Nephron progenitor cell (in vitro differentiated cells): ENCODE results near the gene RBBP9.
"Not testable (repeated sequence)": the region's sequence is repeated elsewhere in the genome, so short reads cannot be mapped to it uniquely, and the experiment has no call there.

ENCODE experiments used
- DNase-seq: peaks from one replicate; pipeline ENCODE4 v3.0.0; 2021
- H3K27ac Mint-ChIP-seq: 2 replicates; pipeline ENCODE4 v1.8.0; 2021; ENCODE audit warnings: mild to moderate bottlenecking, moderate library complexity, mixed read lengths
- H3K27me3 Mint-ChIP-seq: 2 replicates; pipeline ENCODE4 v1.8.0; 2021; ENCODE audit warnings: mild to moderate bottlenecking, low read depth, mixed read lengths; ENCODE audit not compliant: poor library complexity
- H3K36me3 Mint-ChIP-seq: 2 replicates; pipeline ENCODE4 v1.8.0; 2021; ENCODE audit warnings: low read depth, mixed read lengths
- H3K4me1 Mint-ChIP-seq: 2 replicates; pipeline ENCODE4 v1.8.0; 2021; ENCODE audit warnings: mixed read lengths
- H3K4me3 Mint-ChIP-seq: 2 replicates; pipeline ENCODE4 v1.8.0; 2021; ENCODE audit warnings: mild to moderate bottlenecking, moderate library complexity, mixed read lengths
- H3K9me3 Mint-ChIP-seq: 2 replicates; pipeline ENCODE4 v1.8.0; 2021; ENCODE audit warnings: mild to moderate bottlenecking, moderate library complexity, mixed read lengths
- TF ChIP-seq, protein P1 (sequence below): fragments of 200-600 bp; sonication (generic); IDR thresholded peaks from 2 replicates; pipeline ENCODE4 v1.5.0; 2021; ENCODE audit warnings: antibody characterized with exemption

The RBBP9 gene

DNA sequence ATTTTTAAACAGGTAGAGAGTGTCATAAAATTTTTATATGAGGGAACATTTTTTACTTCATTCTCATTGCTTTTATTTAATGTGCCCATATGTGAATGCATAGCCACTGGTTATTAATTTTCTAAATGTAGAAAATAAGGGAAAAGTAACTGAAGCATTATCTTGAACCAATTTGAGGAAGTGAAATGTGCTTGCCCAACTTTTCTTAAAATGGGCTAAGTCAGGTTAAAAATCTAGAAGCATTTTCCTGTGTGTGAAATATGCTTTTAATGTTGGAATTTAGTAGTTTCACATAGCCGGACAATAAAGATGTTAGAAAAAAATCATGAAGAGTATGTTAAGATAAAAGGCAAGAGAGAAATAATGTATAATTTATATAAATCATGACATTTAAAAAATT is 14.5 kb upstream of the RBBP9 start:
- H3K9me3 Mint-ChIP-seq: no peaks in the 10 kb centered on the region
- TF ChIP-seq, protein P1, sequence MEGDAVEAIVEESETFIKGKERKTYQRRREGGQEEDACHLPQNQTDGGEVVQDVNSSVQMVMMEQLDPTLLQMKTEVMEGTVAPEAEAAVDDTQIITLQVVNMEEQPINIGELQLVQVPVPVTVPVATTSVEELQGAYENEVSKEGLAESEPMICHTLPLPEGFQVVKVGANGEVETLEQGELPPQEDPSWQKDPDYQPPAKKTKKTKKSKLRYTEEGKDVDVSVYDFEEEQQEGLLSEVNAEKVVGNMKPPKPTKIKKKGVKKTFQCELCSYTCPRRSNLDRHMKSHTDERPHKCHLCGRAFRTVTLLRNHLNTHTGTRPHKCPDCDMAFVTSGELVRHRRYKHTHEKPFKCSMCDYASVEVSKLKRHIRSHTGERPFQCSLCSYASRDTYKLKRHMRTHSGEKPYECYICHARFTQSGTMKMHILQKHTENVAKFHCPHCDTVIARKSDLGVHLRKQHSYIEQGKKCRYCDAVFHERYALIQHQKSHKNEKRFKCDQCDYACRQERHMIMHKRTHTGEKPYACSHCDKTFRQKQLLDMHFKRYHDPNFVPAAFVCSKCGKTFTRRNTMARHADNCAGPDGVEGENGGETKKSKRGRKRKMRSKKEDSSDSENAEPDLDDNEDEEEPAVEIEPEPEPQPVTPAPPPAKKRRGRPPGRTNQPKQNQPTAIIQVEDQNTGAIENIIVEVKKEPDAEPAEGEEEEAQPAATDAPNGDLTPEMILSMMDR: no peak
- DNase-seq: no peak
- peaks cover 45% of the 10 kb centered on the region for H3K36me3 Mint-ChIP-seq
- H3K27ac Mint-ChIP-seq: no peak overlapping the region
- peaks cover 26% of the 10 kb centered on the region for H3K4me1 Mint-ChIP-seq
- peaks cover 4% of the 10 kb centered on the region for H3K27me3 Mint-ChIP-seq
- no peak overlapping the region for H3K4me3 Mint-ChIP-seq

- peaks cover 27% of the 10 kb centered on the region for H3K4me1 Mint-ChIP-seq
- H3K36me3 Mint-ChIP-seq: peaks cover 22% of the 10 kb centered on the region
- DNase-seq: peak; percentile 95
- peaks cover 16% of the 10 kb centered on the region for H3K27me3 Mint-ChIP-seq
- H3K4me3 Mint-ChIP-seq: peak within 1 kb of the TSS; percentile 100
- H3K9me3 Mint-ChIP-seq: peaks cover 3% of the 10 kb centered on the region
- TF ChIP-seq, protein P1: no peak
- H3K27ac Mint-ChIP-seq: peak within 1 kb of the TSS; percentile 100
These were observed 10.5 kb upstream of the RBBP9 start, which contains the start of gene SEC23B for GRCh38 chr20:18507218-18508191. TSS of gene SEC23B (plus strand) at chr20:18507940. CDS start at chr20:18510836, 2,896 bp downstream.

DNA sequence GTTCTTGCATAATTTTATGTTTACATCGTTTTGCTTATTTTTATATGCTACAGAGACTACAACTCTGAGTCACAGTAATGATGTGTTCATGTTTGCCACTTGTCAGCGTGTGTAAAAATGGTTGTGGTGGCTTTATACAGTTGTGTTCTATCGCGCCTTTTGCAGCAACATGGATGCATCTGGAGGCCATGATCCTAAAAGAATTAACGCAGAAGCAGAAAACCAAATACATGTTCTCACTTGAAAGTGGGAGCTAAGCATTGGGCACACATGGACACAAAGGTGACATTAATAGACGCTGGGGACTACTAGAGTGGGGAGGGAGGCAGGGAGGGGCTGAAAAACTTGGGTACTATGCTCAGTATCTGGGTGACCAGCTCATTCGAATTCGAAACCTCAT is 9.7 kb upstream of the RBBP9 start:
- peaks cover 27% of the 10 kb centered on the region for H3K4me1 Mint-ChIP-seq
- peaks cover 3% of the 10 kb centered on the region for H3K9me3 Mint-ChIP-seq
- H3K36me3 Mint-ChIP-seq: peaks cover 21% of the 10 kb centered on the region
- TF ChIP-seq, protein P1: no peak
- H3K27ac Mint-ChIP-seq: peak overlapping the region; percentile 100
- no peak for DNase-seq
- peaks cover 16% of the 10 kb centered on the region for H3K27me3 Mint-ChIP-seq
- peak overlapping the region; percentile 100 for H3K4me3 Mint-ChIP-seq

DNA sequence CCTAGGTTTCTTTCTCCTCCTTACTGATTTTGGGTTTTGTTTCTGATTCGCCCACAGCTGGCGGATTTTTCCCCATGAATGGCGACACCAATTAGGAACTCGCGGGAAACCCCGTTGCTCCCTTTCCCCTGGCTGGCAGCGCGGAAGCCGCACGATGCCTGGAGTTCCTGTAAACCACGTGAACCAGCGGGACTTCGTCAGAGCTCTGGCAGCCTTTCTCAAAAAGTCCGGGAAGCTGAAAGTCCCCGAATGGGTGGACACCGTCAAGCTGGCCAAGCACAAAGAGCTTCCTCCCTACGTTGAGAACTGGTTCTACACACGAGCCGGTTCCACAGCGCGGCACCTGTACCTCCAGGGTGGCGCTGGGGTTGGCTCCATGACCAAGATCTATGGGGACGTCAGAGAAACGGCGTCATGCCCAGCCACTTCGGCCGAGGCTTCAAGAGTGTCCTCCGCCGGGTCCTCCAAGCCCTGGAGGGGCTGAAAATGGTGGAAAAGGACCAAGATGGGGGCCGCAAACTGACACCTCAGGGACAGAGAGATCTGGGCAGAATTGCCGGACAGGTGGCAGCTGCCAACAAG is 7.5 kb upstream of the RBBP9 start:
- no peak overlapping the region for H3K4me3 Mint-ChIP-seq
- H3K9me3 Mint-ChIP-seq: peaks cover 8% of the 10 kb centered on the region
- H3K27ac Mint-ChIP-seq: no peak overlapping the region
- H3K4me1 Mint-ChIP-seq: peaks cover 27% of the 10 kb centered on the region
- TF ChIP-seq, protein P1: no peak
- H3K36me3 Mint-ChIP-seq: no peaks in the 10 kb centered on the region
- no peak for DNase-seq
- H3K27me3 Mint-ChIP-seq: peaks cover 20% of the 10 kb centered on the region

DNA sequence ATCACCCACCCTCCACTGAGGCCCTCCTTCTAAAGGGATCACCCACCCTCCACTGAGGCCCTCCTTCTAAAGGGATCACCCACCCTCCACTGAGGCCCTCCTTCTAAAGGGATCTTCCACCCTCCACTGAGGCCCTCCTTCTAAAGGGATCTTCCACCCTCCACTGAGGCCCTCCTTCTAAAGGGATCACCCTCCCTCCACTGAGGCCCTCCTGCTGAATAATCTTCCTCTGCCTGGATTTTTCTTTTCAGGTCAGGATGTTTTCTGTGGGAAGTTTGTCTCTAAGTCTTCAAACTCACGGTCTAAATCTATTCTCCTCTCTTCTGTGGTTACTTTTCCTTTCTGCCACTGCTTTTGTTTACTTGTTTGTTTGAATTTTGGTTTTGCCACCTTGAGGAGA is 4.6 kb upstream of the RBBP9 start:
- DNase-seq, H3K9me3 Mint-ChIP-seq, H3K36me3 Mint-ChIP-seq, H3K27ac Mint-ChIP-seq, H3K4me3 Mint-ChIP-seq, H3K4me1 Mint-ChIP-seq: not testable (repeated sequence)
- H3K27me3 Mint-ChIP-seq: peaks cover 16% of the 10 kb centered on the region

GRCh38 chr20:18497603-18498002 is 578 bp upstream of the RBBP9 start:
- Mint-ChIP-seq H3K4me1 (peaks cover 18% of the 10 kb centered on the region), H3K4me3 (peak overlapping the region; percentile 97)
- no peak for DNase-seq

More at GRCh38 chr20:18497603-18498002, 578 bp upstream of the RBBP9 start:
- Mint-ChIP-seq H3K9me3 (peaks cover 4% of the 10 kb centered on the region), H3K27ac (no peak overlapping the region), H3K36me3 (peaks cover 11% of the 10 kb centered on the region), H3K27me3 (peaks cover 4% of the 10 kb centered on the region)
- TF ChIP-seq, protein P1: no peak
